HFF-Myc (cell line): ENCODE measurements around the gene PER2.
A peak's percentile ranks its signal among the peaks of the same experiment; 100 is the strongest.

Experiments used
- DNase-seq: peaks from one replicate; pipeline ENCODE4 v3.0.0-alpha.2; 2011; ENCODE audit warnings: low read depth; ENCODE audit errors: extremely low read depth
- H3K4me3 ChIP-seq: replicated peaks from 2 replicates; pipeline ENCODE4 v1.5.1; 2011; ENCODE audit warnings: low read depth, mild to moderate bottlenecking, control low read depth, low read length
- CTCF ChIP-seq: IDR thresholded peaks from 2 replicates; pipeline ENCODE4 v1.5.1; 2012; ENCODE audit warnings: mild to moderate bottlenecking, low read depth, low read length, control low read depth; ENCODE audit errors: missing control alignments

Gene PER2

GRCh38 chr2:238261718-238262375 is 26.6 kb downstream of the PER2 start:
- no peak for TF ChIP-seq CTCF
- H3K4me3 ChIP-seq: no peak overlapping the region
- no peak for DNase-seq

GRCh38 chr2:238260883-238261282 is 27.5 kb downstream of the PER2 start:
- TF ChIP-seq CTCF: no peak
- no peak overlapping the region for H3K4me3 ChIP-seq
- no peak for DNase-seq

GRCh38 chr2:238259061-238260020 is 29.1 kb downstream of the PER2 start:
- DNase-seq: no peak
- no peak for TF ChIP-seq CTCF

GRCh38 chr2:238257786-238258700 is 30.4 kb downstream of the PER2 start:
- no peak for TF ChIP-seq CTCF
- DNase-seq: no peak
- no peak overlapping the region for H3K4me3 ChIP-seq

More at GRCh38 chr2:238259061-238260020, 29.1 kb downstream of the PER2 start:
- no peak overlapping the region for H3K4me3 ChIP-seq

- peak; percentile 90 for TF ChIP-seq CTCF
- DNase-seq: peak; percentile 24
- no peak overlapping the region for H3K4me3 ChIP-seq
These were observed 31.8 kb downstream of the PER2 start for GRCh38 chr2:238256594-238257104.

GRCh38 chr2:238256111-238256510 is 32.3 kb downstream of the PER2 start:
- no peak for DNase-seq
- TF ChIP-seq CTCF: no peak
- no peak overlapping the region for H3K4me3 ChIP-seq
